Brain microvascular endothelial cell (primary cell): ENCODE data around the gene HSBP1L1.

ENCODE experiments used
- DNase-seq: peaks from one replicate; pipeline ENCODE4 v3.0.0-alpha.2; 2020
- H3K27ac ChIP-seq: fragments of 250-450 bp; sonication (Bioruptor Pico); 2 replicates; pipeline ENCODE4 v1.5.1; 2020; ENCODE audit warnings: mild to moderate bottlenecking, moderate library complexity
- H3K27me3 ChIP-seq: fragments of 250-450 bp; sonication (Bioruptor Pico); replicated peaks from 2 replicates; pipeline ENCODE4 v1.5.1; 2020; ENCODE audit warnings: mild to moderate bottlenecking
- H3K36me3 ChIP-seq: fragments of 250-450 bp; sonication (Bioruptor Pico); replicated peaks from 2 replicates; pipeline ENCODE4 v1.5.1; 2020; ENCODE audit warnings: mild to moderate bottlenecking
- H3K4me3 ChIP-seq: 2 replicates; pipeline ENCODE4 v1.5.1; 2011; ENCODE audit warnings: low read depth, mild to moderate bottlenecking, control low read depth, low read length, moderate library complexity
- CTCF ChIP-seq: IDR thresholded peaks from 2 replicates; pipeline ENCODE4 v1.5.1; 2011; ENCODE audit warnings: low read depth, mild to moderate bottlenecking, moderate library complexity, low read length, control low read depth, inconsistent platforms; ENCODE audit errors: missing control alignments
- in situ Hi-C: cut with HindIII; loops from 2 replicates; pipeline ENCODE4 v1.10.0; 2017; ENCODE audit warnings: low sequenced_read_pairs, low pct_ligation_motif_present

The HSBP1L1 gene

GRCh38 chr18:79960921-79961526 lies 3.4 kb upstream of the HSBP1L1 start:
- Histone ChIP-seq H3K27ac (no peak overlapping the region), H3K4me3 (no peak overlapping the region), H3K36me3 (no peaks in the 10 kb centered on the region), H3K27me3 (no peaks in the 10 kb centered on the region)
- no peak for DNase-seq
- TF ChIP-seq CTCF, result no peak
- in situ Hi-C loops, result no loop called here

- Histone ChIP-seq H3K36me3 (no peaks in the 10 kb centered on the region), H3K4me3 (no peak overlapping the region), H3K27me3 (no peaks in the 10 kb centered on the region), H3K27ac (no peak overlapping the region)
- in situ Hi-C loops, result no loop called here
- no peak for DNase-seq
- TF ChIP-seq CTCF, result no peak
Measured at GRCh38 chr18:79961527-79962291, 2.7 kb upstream of the HSBP1L1 start.

GRCh38 chr18:79962311-79962710 lies 2.1 kb upstream of the HSBP1L1 start:
- TF ChIP-seq CTCF, result no peak
- Histone ChIP-seq H3K4me3 (no peak overlapping the region), H3K27me3 (no peaks in the 10 kb centered on the region), H3K27ac (no peak overlapping the region), H3K36me3 (no peaks in the 10 kb centered on the region)
- peak; percentile 41 for DNase-seq
- in situ Hi-C loops, result no loop called here

GRCh38 chr18:79962835-79963657 lies 1.4 kb upstream of the HSBP1L1 start:
- no peak for DNase-seq
- no peak for TF ChIP-seq CTCF
- Histone ChIP-seq H3K27ac (no peak overlapping the region), H3K4me3 (no peak overlapping the region), H3K27me3 (no peaks in the 10 kb centered on the region), H3K36me3 (no peaks in the 10 kb centered on the region)
- in situ Hi-C loops, result no loop called here

GRCh38 chr18:79963658-79964329 lies 649 bp upstream of the HSBP1L1 start:
- Histone ChIP-seq H3K27ac (no peak overlapping the region), H3K36me3 (no peaks in the 10 kb centered on the region), H3K27me3 (no peaks in the 10 kb centered on the region), H3K4me3 (peak overlapping the region; percentile 52)
- no peak for TF ChIP-seq CTCF
- in situ Hi-C loops, result no loop called here
- DNase-seq, result no peak
